HG03039 (cell line): ENCODE measurements around the gene CLCNKB.
"Not testable (repeated sequence)": the region's sequence is repeated elsewhere in the genome, so short reads cannot be mapped to it uniquely, and the experiment has no call there.

Experiments used
- ATAC-seq: cut with Tn5 transposase; IDR thresholded peaks from one replicate; pipeline ENCODE4 v1.9.1; 2021; ENCODE audit warnings: mild to moderate bottlenecking, moderate library complexity; ENCODE audit not compliant: unreplicated experiment

Gene CLCNKB

GRCh38 chr1:16043521-16043920 lies at the start of gene CLCNKB:
TSS of gene CLCNKB (plus strand) at chr1:16043782. CDS start at chr1:16044493, 711 bp downstream.
- ATAC-seq = no peak

DNA sequence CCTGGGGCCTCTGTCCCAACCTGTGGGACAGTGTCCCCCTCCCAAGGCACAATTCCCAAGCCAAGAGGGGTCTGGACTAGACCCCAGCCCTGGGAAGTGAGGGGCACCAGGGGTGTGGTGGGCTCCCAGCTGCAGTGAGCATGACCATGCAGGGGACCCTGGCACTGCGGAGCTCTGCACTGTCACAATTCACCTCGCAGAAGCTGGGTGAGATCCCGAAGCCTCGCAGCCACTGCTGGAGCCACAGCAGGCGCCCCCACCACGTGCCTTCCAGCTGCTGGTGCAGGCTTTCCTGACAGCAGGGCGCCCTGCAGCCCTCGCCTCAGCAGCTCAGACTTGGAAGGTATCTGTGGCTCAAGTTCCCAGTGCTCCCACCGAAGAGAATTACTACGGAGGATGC lies 49.5 kb upstream of the CLCNKB start:
- no peak for ATAC-seq

DNA sequence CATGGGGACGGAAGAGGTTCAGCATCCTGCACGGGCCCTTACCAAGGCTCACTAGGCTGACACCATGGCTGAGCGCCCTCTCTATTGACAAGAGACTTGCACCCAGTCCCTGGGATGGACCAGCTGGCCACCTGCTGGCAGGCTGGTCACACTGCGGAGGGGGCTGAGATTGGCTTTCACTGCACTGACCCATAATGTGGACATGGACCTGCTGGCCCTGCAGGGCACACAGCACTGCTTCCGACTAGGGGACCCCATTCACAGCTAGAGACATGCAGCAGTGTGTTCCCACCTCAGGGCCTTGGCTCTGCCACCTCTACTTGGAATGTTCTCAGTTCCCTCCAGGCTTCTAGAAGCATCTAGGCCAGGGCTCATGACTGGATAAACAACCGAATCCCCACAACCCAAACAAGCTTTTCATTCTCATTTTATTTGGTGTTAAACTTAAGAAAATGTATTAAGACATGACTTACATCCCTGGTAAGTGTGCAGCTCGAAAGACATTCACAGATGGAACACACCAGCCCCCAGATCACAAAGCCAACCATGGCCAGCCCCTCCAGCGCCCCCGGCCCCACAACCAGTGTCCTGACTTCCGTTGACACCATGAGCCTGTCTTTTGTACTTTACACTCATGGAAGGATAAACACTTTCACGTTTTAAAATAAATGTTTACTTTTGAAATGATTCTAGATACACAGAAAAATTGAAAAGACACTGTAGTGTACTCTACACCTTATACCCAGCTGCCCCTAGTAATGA lies 48.8 kb upstream of the CLCNKB start:
- no peak for ATAC-seq

- ATAC-seq = no peak
Observed at GRCh38 chr1:15997076-15997585, 46.5 kb upstream of the CLCNKB start.

GRCh38 chr1:15997637-15998280 lies 45.8 kb upstream of the CLCNKB start:
- no peak for ATAC-seq

DNA sequence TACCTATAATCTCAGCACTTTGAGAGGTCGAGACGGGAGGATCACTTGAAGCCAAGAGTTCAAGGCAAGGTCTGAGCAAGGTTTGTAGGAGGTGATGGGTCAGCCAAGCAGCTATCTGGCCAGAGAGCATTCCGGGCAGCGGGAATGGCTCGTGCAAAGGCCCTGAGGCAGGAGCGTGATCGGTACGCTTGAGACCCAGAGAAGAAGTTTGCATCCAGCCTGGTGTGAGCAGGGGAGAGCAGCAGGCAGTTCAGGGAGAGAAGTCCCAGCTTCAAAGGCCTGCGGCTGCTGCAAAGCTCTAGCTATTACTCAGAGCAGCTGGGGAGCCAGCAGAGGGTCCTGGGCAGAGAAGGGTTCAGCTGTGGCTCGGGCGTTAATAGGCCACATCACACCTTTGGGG lies 44.7 kb upstream of the CLCNKB start:
- no peak for ATAC-seq

GRCh38 chr1:16001274-16001673 lies 42.3 kb upstream of the CLCNKB start:
- not testable (repeated sequence) for ATAC-seq

DNA sequence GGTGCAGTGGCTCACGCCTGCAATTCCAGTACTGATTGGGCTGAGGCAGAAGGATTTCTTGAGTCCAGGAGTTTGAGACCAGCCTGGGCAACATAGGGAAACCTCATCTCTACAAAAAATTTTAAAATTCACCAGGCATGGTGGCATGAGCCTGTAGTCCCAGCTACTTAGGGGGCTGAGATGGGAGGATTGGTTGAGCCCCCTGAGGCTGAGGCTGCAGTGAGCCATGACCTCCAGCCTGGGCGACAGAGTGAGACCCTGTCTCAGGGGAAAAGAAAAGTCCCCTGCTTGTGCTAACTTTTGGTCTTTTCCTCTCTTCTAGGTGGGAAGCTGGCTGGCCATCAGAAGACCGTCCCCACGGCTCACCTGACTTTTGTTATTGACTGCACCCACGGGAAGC lies 38.0 kb upstream of the CLCNKB start:
- ATAC-seq = no peak

DNA sequence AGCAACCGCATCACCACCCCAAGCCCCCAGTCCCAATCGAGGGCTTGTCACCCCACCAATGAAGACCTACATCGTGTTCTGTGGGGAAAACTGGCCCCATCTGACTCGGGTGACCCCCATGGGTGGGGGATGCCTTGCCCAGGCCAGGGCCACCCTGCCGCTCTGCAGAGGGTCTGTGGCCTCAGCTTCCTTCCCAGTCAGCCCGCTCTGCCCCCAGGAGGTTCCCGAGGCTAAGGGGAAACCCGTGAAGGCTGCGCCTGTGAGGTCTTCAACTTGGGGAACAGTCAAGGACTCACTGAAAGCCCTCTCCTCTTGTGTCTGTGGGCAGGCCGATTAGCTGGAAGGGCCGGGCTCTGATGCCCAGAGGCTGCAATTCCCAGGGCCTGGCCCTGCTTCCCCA lies 37.6 kb upstream of the CLCNKB start:
- no peak for ATAC-seq

DNA sequence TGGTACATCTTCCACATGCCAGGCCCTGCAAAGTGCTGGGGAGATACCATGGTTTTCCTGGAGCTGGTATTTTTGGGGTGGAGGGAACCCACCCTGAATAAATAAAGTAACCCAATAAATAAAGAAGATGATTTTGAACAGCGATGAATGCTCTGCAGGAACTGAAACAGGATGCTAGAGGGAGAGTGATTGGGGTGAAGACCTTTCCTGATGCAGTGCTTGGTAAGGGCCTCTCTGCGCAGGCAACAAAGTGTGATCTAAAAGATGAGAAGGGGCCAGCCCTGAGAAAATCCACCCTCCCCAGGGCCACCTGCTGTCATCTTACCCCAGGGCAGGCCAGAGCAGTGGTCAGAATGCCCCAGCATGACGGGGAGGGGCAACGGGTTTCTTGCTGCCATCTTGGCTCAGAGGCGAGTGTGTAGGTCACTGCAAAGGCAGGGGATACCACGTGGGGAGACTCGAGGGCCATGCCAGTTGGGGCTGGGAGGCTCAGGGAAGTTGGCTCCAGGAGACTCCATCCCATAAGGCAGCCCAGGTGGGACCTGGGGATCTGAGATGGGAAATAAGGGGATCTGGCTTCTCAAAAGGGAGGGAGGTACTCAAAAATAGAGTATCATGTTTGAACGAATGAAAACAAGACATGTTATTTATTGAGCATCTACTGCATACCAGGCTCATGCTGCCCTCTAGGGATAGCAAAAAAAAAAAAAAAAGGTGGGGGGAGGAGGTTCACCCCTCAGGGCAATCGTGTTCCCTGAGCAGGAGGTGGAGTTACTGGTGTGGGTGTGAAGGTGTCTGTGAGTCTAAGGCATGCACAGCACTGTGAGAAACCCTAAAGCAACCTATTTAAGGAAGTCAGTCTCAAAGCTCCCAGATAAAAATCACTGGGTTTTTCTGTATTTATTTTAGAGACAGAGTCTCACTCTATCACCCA lies 36.8 kb upstream of the CLCNKB start:
- ATAC-seq = no peak

- ATAC-seq = no peak
Observed at GRCh38 chr1:16007671-16008341, 35.8 kb upstream of the CLCNKB start.

GRCh38 chr1:16009030-16009460 lies 34.5 kb upstream of the CLCNKB start:
- ATAC-seq = no peak

DNA sequence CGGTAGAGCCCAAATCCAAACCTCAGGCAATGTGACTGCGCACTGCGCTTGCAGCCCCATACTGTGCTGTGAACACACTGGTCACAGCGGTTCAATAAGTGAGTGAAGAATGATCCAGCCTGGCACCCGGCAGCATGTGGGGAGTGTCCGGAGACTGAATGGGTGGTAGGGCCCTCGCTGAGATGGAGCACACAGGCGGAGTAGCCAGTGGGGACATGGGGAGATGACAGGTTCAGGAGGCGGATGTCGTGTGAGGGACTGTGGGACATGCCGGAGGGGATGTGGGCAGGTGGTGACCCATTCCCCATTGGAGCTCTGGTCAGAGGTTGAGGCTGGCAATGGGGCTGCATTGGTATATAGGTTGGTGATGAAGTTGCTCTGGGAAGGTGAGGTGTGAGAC lies 33.9 kb upstream of the CLCNKB start:
- no peak for ATAC-seq

DNA sequence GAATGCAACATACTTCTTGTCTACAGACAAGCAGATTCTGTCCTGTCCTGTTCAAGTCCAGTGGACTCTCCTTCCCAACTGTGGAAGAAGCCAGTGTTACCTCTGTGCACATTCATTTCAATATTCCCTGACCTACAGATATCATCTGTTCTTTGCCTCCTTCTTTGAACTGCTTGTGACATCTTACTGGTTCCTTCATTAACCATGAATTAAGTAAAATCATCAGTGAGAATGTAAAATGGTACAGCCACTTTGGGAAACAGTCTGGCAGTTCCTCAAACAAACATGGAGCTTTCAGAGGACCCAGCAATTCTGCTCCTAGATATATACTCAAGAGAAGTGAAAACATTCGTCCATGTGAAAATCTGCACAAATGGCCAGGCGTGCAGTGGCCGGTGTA lies 32.7 kb upstream of the CLCNKB start:
- no peak for ATAC-seq

- ATAC-seq = no peak
Observed at GRCh38 chr1:16011936-16012589, 31.5 kb upstream of the CLCNKB start.

GRCh38 chr1:16012590-16013219 lies 30.9 kb upstream of the CLCNKB start:
- no peak for ATAC-seq

GRCh38 chr1:16013220-16013907 lies 30.2 kb upstream of the CLCNKB start:
- no peak for ATAC-seq

- ATAC-seq = no peak
Observed at GRCh38 chr1:16013908-16014258, 29.7 kb upstream of the CLCNKB start.
